ENCODE measurements around the gene ATP2A3. TPM values are rescaled to one million over a fixed set of nuclear protein-coding genes. Genes with fewer than 3 reads are reported as not detected.

ATP2A3 gene
- total and polyA plus RNA-seq, 2 donors (not counting 1 experiment from before 2014, with no cell fraction given): 697 to 817 TPM

DNA sequence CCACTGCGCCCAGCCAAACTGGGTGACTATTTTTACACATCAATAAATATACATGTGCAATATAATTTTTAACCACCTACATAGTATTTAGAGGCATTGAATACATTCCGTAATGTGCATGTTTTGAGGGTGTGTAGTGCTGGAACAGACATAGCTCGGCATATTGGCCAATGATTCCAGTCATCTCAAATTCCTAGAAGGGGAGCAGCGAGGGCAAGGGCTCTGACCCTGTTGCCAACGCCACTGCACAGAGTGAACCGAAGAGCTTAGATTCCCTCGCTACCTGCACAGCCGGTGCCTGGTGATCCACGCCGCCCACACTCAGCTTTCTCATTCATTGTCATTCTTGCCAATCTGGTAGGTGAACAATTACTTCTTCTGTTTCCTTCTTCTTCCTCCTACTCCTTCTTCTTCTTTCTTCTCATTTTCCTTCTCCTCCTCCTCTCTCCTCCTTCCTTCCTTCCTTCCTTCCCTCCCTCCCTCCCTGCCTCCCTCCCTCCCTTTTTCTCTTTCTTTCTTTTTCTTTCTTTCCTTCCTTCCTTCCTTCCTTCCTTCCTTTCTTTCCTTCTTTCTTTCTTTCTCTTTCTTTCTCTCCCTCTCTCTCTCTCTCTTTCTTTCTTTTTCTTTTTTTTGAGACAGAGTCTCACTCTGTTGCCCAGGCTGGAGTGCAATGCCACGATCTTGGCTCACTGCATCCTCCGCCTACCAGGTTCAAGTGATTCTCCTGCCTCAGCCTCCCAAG is 26.3 kb upstream of the ATP2A3 start:
- H3K9me3 Mint-ChIP-seq (ENCODE audit: insufficient read depth): peaks cover 5% of the 10 kb centered on the region
- POLR2A ChIA-PET: no interaction called here
- intact Hi-C loops (cut with micrococcal nuclease): no loop called here
- no peak overlapping the region for H3K4me2 ChIP-seq (replicated peaks; ENCODE audit: low read depth, low read length, poor library complexity, severe bottlenecking)
- WGBS (ENCODE audit: insufficient coverage): 97% methylated on average over 8 of the region's 12 CpGs
- CTCF ChIA-PET: interaction anchor here (1.0 to 2.2 kb wide), 3 partner anchors 10 to 127 kb away, joined by 3 to 5 read pairs (median 5); no protein-coding TSS in a partner anchor
- no peak overlapping the region for H2AFZ ChIP-seq (ENCODE audit: insufficient read depth, low read depth, low read length, poor library complexity, severe bottlenecking)
- H3K79me2 ChIP-seq (ENCODE audit: control insufficient read depth, insufficient read depth, low read length): no peaks in the 10 kb centered on the region
- peaks cover 0 to 3% (median 0%) of the 10 kb centered on the region in 4 experiments for H3K27me3 ChIP-seq (replicated peaks in 1 of 4; ENCODE audit: control extremely low read depth in 1 of 4, control insufficient read depth in 3 of 4, insufficient read depth in 4 of 4, low read length in 3 of 4)
- no peak overlapping the region for H3K27ac Mint-ChIP-seq
- H3K36me3 ChIP-seq (replicated peaks in 1 of 2; ENCODE audit: control extremely low read depth in 1 of 2, control insufficient read depth in 1 of 2, extremely low read depth in 1 of 2, insufficient read depth in 2 of 2, low read length in 1 of 2): no peaks in the 10 kb centered on the region
- ATAC-seq (ENCODE audit: low read depth): no peak
- H3K4me3 ChIP-seq (ENCODE audit: control extremely low read depth in 1 of 5, extremely low read depth in 1 of 5, insufficient read depth in 1 of 5, low read depth in 2 of 5, low read length in 4 of 5): no peak overlapping the region
- H3K27ac ChIP-seq (ENCODE audit: low read length in 2 of 2): no peak overlapping the region
- peaks cover 5% of the 10 kb centered on the region for H3K4me1 Mint-ChIP-seq
- TF ChIP-seq EZH2 (IDR thresholded peaks at IDR 0.05; ENCODE audit: borderline replicate concordance, insufficient read depth, low read depth, low read length, poor library complexity, severe bottlenecking) (no peak), CTCF (IDR thresholded peaks at IDR 0.05) (no peak)
- H3K4me1 ChIP-seq (ENCODE audit: control insufficient read depth in 2 of 2, insufficient read depth in 2 of 2, low read length in 2 of 2): peaks cover 7% of the 10 kb centered on the region in 2 donors
- H3K9me3 ChIP-seq (ENCODE audit: control extremely low read depth in 1 of 3, control insufficient read depth in 2 of 3, insufficient read depth in 1 of 3, low read length in 2 of 3): peaks cover 0 to 12% (median 0%) of the 10 kb centered on the region in 3 donors
- no peak overlapping the region for H3K4me3 Mint-ChIP-seq
- peaks cover 4% of the 10 kb centered on the region for H3K27me3 Mint-ChIP-seq
- no peak for DNase-seq
- H4K20me1 ChIP-seq (ENCODE audit: control insufficient read depth, insufficient read depth, low read length, poor library complexity, severe bottlenecking): no peaks in the 10 kb centered on the region
- H3K9ac ChIP-seq (ENCODE audit: low read length): no peak overlapping the region
